Subcutaneous abdominal adipose tissue (tissue), 5 donors: ENCODE results near the gene SLC29A3.

Experiments used
- H3K27ac ChIP-seq: one replicate; pipeline ENCODE4 v1.7.0; 2013; ENCODE audit warnings: low read depth, mild to moderate bottlenecking, inconsistent platforms, low read length, moderate library complexity
- H3K27me3 ChIP-seq, 5 donors: one replicate each; pipeline ENCODE4 v1.7.0; 2013; ENCODE audit warnings: low read length in 5 of 5, inconsistent platforms in 1 of 5; ENCODE audit not compliant: control insufficient read depth in 5 of 5, insufficient read depth in 4 of 5
- H3K36me3 ChIP-seq, 5 donors: one replicate each; pipeline ENCODE4 v1.7.0; 2013; ENCODE audit warnings: low read length in 5 of 5; ENCODE audit not compliant: control insufficient read depth in 5 of 5, insufficient read depth in 5 of 5
- H3K4me1 ChIP-seq, 5 donors: one replicate each; pipeline ENCODE4 v1.7.0; 2013; ENCODE audit warnings: low read length in 5 of 5, mild to moderate bottlenecking in 3 of 5, moderate library complexity in 1 of 5; ENCODE audit not compliant: control insufficient read depth in 5 of 5, insufficient read depth in 5 of 5
- H3K4me3 ChIP-seq, 5 donors: one replicate each; pipeline ENCODE4 v1.7.0; 2013; ENCODE audit warnings: low read length in 5 of 5, low read depth in 1 of 5
- H3K9ac ChIP-seq, 5 donors: one replicate each; pipeline ENCODE4 v1.7.0; 2013; ENCODE audit warnings: low read length in 5 of 5, mild to moderate bottlenecking in 4 of 5, moderate library complexity in 3 of 5
- H3K9me3 ChIP-seq, 5 donors: one replicate each; pipeline ENCODE4 v1.7.0; 2013; ENCODE audit warnings: low read length in 5 of 5; ENCODE audit not compliant: control insufficient read depth in 5 of 5
- donor health status: healthy.
- donor health status: healthy.
- donor health status: healthy.
- donor health status: healthy.
- donor health status: healthy.

SLC29A3 gene

DNA sequence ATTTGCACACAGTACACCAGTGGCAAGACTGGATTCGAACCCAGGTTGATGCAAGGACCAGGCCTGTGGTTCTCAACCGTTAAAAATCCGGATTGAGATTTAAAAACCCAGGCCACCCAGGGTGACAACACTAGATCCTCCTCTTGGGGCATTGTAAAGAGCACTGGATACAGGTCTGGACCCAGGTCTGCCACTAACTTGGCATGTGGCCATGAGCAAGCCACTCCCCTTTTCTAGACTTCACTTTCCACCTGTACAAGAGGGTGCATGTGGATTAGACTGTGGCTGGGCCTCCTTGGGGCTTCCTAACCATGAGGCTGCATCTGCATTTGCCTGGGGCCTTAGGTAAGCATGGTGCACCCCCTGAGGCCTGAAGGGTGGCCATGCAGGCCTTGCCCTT, 21.7 kb upstream of the SLC29A3 start:
- H3K36me3 ChIP-seq, result peaks cover 0 to 17% (median 2%) of the 10 kb centered on the region in 5 donors
- H3K9me3 ChIP-seq, result no peaks in the 10 kb centered on the region
- no peak overlapping the region for H3K9ac ChIP-seq
- peaks cover 0 to 6% (median 0%) of the 10 kb centered on the region in 5 donors for H3K27me3 ChIP-seq
- H3K4me3 ChIP-seq, result no peak overlapping the region
- H3K4me1 ChIP-seq, result peaks cover 0 to 28% (median 20%) of the 10 kb centered on the region in 5 donors
- no peak overlapping the region for H3K27ac ChIP-seq

DNA sequence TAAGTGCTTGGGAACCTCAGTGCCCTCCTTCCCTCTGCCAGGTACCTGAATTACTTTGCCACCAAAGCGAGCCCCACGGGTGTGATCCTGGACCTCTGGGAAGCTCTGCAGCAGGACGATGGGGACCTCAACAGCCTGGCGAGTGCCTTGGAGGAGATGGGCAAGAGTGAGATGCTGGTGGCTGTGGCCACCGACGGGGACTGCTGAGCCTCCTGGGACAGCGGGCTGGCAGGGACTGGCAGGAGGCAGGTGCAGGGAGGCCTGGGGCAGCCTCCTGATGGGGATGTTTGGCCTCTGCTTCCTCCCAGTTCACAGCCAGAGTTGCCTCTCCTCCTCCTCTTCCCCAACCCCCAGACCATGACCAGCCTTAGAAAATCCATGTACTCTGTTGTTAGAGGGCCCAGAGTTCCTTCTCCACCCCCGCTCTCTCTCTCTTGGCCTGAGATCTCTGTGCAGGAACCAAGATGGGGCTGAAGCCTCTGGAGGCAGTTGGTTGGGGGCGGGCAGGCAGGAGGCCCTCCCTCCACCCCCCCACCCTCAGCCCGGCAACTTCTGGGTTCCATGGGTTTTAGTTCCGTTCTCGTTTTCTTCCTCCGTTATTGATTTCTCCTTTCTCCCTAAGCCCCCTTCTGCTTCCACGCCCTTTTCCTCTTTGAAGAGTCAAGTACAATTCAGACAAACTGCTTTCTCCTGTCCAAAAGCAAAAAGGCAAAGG, 19.8 kb upstream of the SLC29A3 start:
- no peak overlapping the region for H3K4me3 ChIP-seq

GRCh38 chr10:71300555-71301370, 18.3 kb upstream of the SLC29A3 start:
- peaks cover 0 to 25% (median 18%) of the 10 kb centered on the region in 5 donors for H3K4me1 ChIP-seq
- peaks cover 0 to 14% (median 0%) of the 10 kb centered on the region in 5 donors for H3K36me3 ChIP-seq
- no peak overlapping the region for H3K27ac ChIP-seq
- no peak overlapping the region for H3K4me3 ChIP-seq
- H3K9me3 ChIP-seq, result no peaks in the 10 kb centered on the region
- no peak overlapping the region for H3K9ac ChIP-seq
- H3K27me3 ChIP-seq, result peaks cover 0 to 3% (median 0%) of the 10 kb centered on the region in 5 donors

More for the DNA sequence above, 19.8 kb upstream of the SLC29A3 start:
- no peak overlapping the region for H3K9ac ChIP-seq
- peaks cover 0 to 25% (median 18%) of the 10 kb centered on the region in 5 donors for H3K4me1 ChIP-seq
- H3K27ac ChIP-seq, result no peak overlapping the region
- H3K36me3 ChIP-seq, result peaks cover 0 to 14% (median 0%) of the 10 kb centered on the region in 5 donors
- peaks cover 0 to 6% (median 0%) of the 10 kb centered on the region in 5 donors for H3K27me3 ChIP-seq
- no peaks in the 10 kb centered on the region for H3K9me3 ChIP-seq

- H3K27ac ChIP-seq, result no peak overlapping the region
- H3K36me3 ChIP-seq, result peaks cover 0 to 12% (median 0%) of the 10 kb centered on the region in 5 donors
- H3K4me1 ChIP-seq, result peaks cover 0 to 25% (median 18%) of the 10 kb centered on the region in 5 donors
These were observed 17.6 kb upstream of the SLC29A3 start for GRCh38 chr10:71301371-71301916.

DNA sequence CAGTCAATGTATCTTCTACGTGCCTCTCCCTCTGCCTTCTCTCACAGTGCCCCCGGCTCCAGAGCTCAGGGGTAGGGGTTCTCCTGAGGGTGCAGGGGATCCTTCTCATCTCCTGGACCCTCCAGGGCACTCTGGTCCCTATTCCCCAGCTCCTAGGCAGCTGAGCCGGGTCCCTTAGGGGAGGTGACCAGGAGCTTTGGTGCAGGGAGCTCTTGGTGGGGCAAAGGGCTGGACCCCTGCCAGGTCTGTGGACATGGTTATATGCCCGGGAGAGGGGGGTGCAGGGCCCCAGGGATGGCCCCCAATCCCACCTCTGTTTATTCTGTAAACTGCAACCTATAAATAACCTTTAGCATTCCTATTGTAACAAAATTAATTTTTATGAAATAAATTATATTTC, 16.6 kb upstream of the SLC29A3 start:
- Histone ChIP-seq H3K9ac (no peak overlapping the region), H3K36me3 (peaks cover 0 to 10% (median 0%) of the 10 kb centered on the region in 5 donors), H3K9me3 (no peaks in the 10 kb centered on the region), H3K27ac (no peak overlapping the region), H3K4me1 (peaks cover 0 to 31% (median 22%) of the 10 kb centered on the region in 5 donors), H3K4me3 (no peak overlapping the region), H3K27me3 (no peaks in the 10 kb centered on the region)

More at GRCh38 chr10:71301371-71301916, 17.6 kb upstream of the SLC29A3 start:
- Histone ChIP-seq H3K9ac (no peak overlapping the region), H3K9me3 (no peaks in the 10 kb centered on the region), H3K4me3 (no peak overlapping the region), H3K27me3 (no peaks in the 10 kb centered on the region)

DNA sequence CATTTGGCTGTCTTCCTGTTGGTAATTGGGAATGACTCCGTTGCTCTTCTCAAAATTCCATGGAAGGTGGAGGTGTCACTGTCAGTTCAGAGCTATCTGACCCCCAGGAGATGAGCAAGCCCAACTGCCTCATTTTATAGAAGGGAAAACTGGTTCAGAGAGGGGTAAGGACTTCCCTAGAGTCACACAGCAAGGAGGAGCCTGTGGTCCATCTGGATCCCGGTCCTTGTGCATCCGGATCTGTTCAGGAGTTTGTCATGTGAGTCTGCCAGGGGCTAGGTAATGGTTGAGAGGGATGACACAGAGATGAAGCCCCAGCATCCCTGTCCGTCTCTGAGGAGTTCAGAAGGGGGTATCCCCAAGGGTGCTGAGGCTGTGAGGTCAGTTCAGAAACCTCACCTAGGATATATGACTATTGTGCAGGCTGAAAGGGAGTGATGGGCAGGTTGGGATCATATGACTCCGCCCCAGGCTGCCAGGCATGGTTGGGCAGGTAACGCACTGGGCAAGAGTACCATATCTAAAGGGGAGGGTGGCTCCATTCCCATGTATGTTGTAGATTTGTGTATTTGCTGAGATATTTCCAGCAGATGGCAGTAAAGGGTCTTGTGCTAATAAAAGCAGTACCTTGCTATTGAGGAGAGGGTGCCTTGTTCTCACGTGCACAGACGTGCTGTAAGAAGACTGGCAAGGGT, 16.0 kb upstream of the SLC29A3 start:
- no peaks in the 10 kb centered on the region for H3K9me3 ChIP-seq
- peaks cover 0 to 10% (median 0%) of the 10 kb centered on the region in 5 donors for H3K36me3 ChIP-seq
- H3K4me1 ChIP-seq, result peaks cover 0 to 35% (median 22%) of the 10 kb centered on the region in 5 donors
- no peaks in the 10 kb centered on the region for H3K27me3 ChIP-seq
- H3K27ac ChIP-seq, result no peak overlapping the region
- H3K4me3 ChIP-seq, result no peak overlapping the region
- H3K9ac ChIP-seq, result no peak overlapping the region

- H3K27ac ChIP-seq, result no peak overlapping the region
- peaks cover 0 to 40% (median 22%) of the 10 kb centered on the region in 5 donors for H3K4me1 ChIP-seq
- H3K4me3 ChIP-seq, result no peak overlapping the region
- no peak overlapping the region for H3K9ac ChIP-seq
- H3K9me3 ChIP-seq, result no peaks in the 10 kb centered on the region
- H3K36me3 ChIP-seq, result peaks cover 0 to 10% (median 0%) of the 10 kb centered on the region in 5 donors
- no peaks in the 10 kb centered on the region for H3K27me3 ChIP-seq
These were observed 15.5 kb upstream of the SLC29A3 start for GRCh38 chr10:71303569-71303907.

DNA sequence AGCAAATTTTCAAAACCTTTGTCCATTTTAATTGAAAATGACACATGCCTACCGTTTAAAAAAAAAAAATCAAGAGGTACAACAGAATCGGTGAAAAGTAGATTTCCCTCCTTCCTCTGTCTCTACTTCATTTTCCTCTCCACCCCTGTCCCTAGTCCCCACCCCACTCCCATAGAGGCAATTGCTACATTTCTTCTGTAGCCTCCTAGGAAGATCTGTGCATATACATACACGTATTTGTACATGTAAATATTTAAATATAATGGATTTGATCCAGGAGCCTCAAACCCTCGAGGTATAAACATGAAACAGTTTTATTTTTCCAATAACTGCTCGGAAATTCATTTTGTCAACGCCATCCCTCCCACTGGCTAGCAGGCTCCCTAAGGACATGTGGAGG, 14.1 kb upstream of the SLC29A3 start:
- H3K36me3 ChIP-seq, result peaks cover 0 to 4% (median 0%) of the 10 kb centered on the region in 5 donors
- H3K9ac ChIP-seq, result no peak overlapping the region
- no peaks in the 10 kb centered on the region for H3K9me3 ChIP-seq
- H3K27ac ChIP-seq, result no peak overlapping the region
- no peak overlapping the region for H3K4me3 ChIP-seq
- peaks cover 0 to 40% (median 21%) of the 10 kb centered on the region in 5 donors for H3K4me1 ChIP-seq
- no peaks in the 10 kb centered on the region for H3K27me3 ChIP-seq

GRCh38 chr10:71306979-71307378, 12.1 kb upstream of the SLC29A3 start:
- H3K27me3 ChIP-seq, result no peaks in the 10 kb centered on the region
- no peaks in the 10 kb centered on the region for H3K36me3 ChIP-seq
- no peak overlapping the region for H3K9ac ChIP-seq
- no peak overlapping the region for H3K4me3 ChIP-seq
- peaks cover 0 to 40% (median 26%) of the 10 kb centered on the region in 5 donors for H3K4me1 ChIP-seq
- H3K27ac ChIP-seq, result no peak overlapping the region
- H3K9me3 ChIP-seq, result no peaks in the 10 kb centered on the region
